CD4-positive, alpha-beta memory T cell (primary cell): ENCODE results near the gene TMEM203. TPM values are rescaled to one million over a fixed set of nuclear protein-coding genes. Genes with fewer than 3 reads are reported as not detected.

ENCODE experiments used
- CTCF ChIA-PET: fragments of 350-600 bp; sonication (Branson Sonifier 250); formaldehyde crosslinking; loops from one replicate; lab custom pipeline; 2021; ENCODE audit warnings: inconsistent platforms; ENCODE audit not compliant: partially characterized antibody; lab: Charles Lee
- POLR2A ChIA-PET: fragments of 350-600 bp; sonication (Branson Sonifier 250); formaldehyde crosslinking; loops from one replicate; lab custom pipeline; 2021; ENCODE audit not compliant: partially characterized antibody; lab: Charles Lee
- DNase-seq, 5 donors: peaks; one replicate each; pipeline versions ENCODE4 v3.0.0 to v3.0.0-alpha.2; 2020 to 2022; ENCODE audit warnings: mixed read lengths in 1 of 5
- H3K27ac ChIP-seq: one replicate; pipeline ENCODE4 v1.7.0; 2013; ENCODE audit warnings: low read depth, low read length
- H3K27me3 ChIP-seq: 2 replicates; pipeline ENCODE4 v1.7.0; 2013; ENCODE audit warnings: mild to moderate bottlenecking, low read length, moderate library complexity; ENCODE audit not compliant: insufficient read depth
- H3K36me3 ChIP-seq: 2 replicates; pipeline ENCODE4 v1.7.0; 2013; ENCODE audit warnings: mild to moderate bottlenecking, low read length, moderate library complexity; ENCODE audit not compliant: insufficient read depth
- H3K4me1 ChIP-seq: 2 replicates; pipeline ENCODE4 v1.7.0; 2013; ENCODE audit warnings: mild to moderate bottlenecking, low read length, moderate library complexity; ENCODE audit not compliant: insufficient read depth
- H3K4me3 ChIP-seq, 2 donors: one replicate each; pipeline ENCODE4 v1.7.0; 2013; ENCODE audit warnings: low read length in 2 of 2, mild to moderate bottlenecking in 1 of 2
- H3K9me3 ChIP-seq, 2 donors: one replicate each; pipeline ENCODE4 v1.7.0; 2013; ENCODE audit warnings: low read length in 2 of 2, control low read depth in 1 of 2; ENCODE audit not compliant: control insufficient read depth in 1 of 2
- H3K27ac Mint-ChIP-seq, 7 donors: one replicate each; pipeline ENCODE4 v1.8.0; 2020 to 2021; ENCODE audit warnings: mixed read lengths in 7 of 7, mild to moderate bottlenecking in 6 of 7, inconsistent platforms in 3 of 7, moderate library complexity in 3 of 7
- H3K27me3 Mint-ChIP-seq, 2 donors: one replicate each; pipeline ENCODE4 v1.8.0; 2020 to 2021; ENCODE audit warnings: mixed read lengths in 2 of 2
- H3K36me3 Mint-ChIP-seq, 2 donors: one replicate each; pipeline ENCODE4 v1.8.0; 2020 to 2021; ENCODE audit warnings: mixed read lengths in 2 of 2, inconsistent platforms in 1 of 2, mild to moderate bottlenecking in 1 of 2
- H3K4me1 Mint-ChIP-seq, 4 donors: one replicate each; pipeline ENCODE4 v1.8.0; 2020 to 2021; ENCODE audit warnings: mixed read lengths in 4 of 4, mild to moderate bottlenecking in 1 of 4
- H3K4me3 Mint-ChIP-seq, 8 donors: one replicate each; pipeline ENCODE4 v1.8.0; 2020 to 2021; ENCODE audit warnings: mixed read lengths in 8 of 8, mild to moderate bottlenecking in 7 of 8, moderate library complexity in 6 of 8, inconsistent platforms in 3 of 8
- H3K9me3 Mint-ChIP-seq, 8 donors: one replicate each; pipeline ENCODE4 v1.8.0; 2020 to 2021; ENCODE audit warnings: mixed read lengths in 8 of 8, mild to moderate bottlenecking in 5 of 8, inconsistent platforms in 3 of 8, moderate library complexity in 1 of 8
- intact Hi-C: fragments of 100-400 bp; cut with micrococcal nuclease; formaldehyde crosslinking; loops from one replicate; pipeline ENCODE4 v1.15.1; 2023
- polyA plus RNA-seq, 2 donors: library from polyadenylated mRNA; unstranded; fragments of 300-500 nt; fragmentation: Illumina TruSeq; gene quantifications; one replicate each; pipeline ENCODE4 v1.2.3, GENCODE V29; 2021
- total RNA-seq, 2 experiments: library from RNA; stranded (reverse); gene quantifications; one replicate each; pipeline ENCODE4 v1.2.3, GENCODE V29; 2021

The TMEM203 gene
- total and polyA plus RNA-seq, 4 experiments from 2014 or later, result 39.5 to 170 (median 86.0) TPM

DNA sequence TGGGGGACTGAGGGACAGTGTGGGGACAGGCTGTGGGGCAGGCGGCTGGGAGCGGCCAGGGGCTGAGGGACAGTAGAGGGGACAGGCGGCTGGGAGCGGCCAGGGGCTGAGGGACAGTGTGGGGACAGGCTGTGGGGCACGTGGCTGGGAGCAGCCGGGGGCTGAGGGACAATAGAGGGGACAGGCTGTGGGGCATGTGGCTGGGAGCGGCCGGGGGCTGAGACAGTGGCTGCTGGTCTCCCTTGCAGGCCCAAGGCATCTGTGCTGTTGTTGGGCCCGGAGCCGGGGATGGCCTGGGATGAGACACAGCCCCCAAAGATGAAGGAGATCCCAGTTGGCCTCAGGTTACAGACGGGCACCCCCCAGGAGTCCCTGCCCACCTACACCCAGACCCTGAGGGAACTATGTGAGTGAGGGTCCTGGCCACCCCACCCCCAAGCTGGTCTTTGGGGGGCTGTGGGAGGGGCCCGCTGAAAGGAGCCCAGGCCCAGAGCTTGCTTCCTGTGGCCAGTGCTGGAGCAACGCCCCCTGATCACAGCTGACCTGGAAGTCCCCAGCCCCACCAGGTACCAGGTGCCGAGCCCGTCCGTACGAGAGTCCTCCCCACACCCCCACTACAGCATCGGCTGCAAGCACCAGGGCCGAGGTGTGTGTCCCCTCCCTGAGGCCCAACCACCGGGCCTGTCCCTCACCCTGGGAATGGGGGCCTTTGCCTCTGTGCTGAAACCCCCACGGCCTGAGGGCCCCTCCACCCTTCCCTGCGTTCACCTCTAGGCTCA lies 46.2 kb upstream of the TMEM203 start:
- CTCF ChIA-PET, result no interaction called here

GRCh38 chr9:137251194-137251461 lies 45.7 kb upstream of the TMEM203 start, which contains the start of gene STPG3:
TSS of gene STPG3 (plus strand) at chr9:137251286. CDS start at chr9:137251287, 1 bp downstream.
- H3K4me1 ChIP-seq, result peaks cover 15% of the 10 kb centered on the region
- POLR2A ChIA-PET, result interaction anchor here (10.6 kb wide), 1 partner anchor 10 kb away, joined by 260 read pairs; the partner anchor contains the start of gene TUBB4B
- no peaks in the 10 kb centered on the region for H3K27me3 ChIP-seq
- CTCF ChIA-PET, result no interaction called here
- intact Hi-C loops, result no loop called here
- no peak within 1 kb of the TSS for H3K4me3 Mint-ChIP-seq
- H3K36me3 Mint-ChIP-seq, result peaks cover 0 to 3% of the 10 kb centered on the region in 2 donors
- H3K4me1 Mint-ChIP-seq, result peaks cover 2 to 11% (median 5%) of the 10 kb centered on the region in 4 donors
- H3K27me3 Mint-ChIP-seq, result no peaks in the 10 kb centered on the region
- no peak within 1 kb of the TSS for H3K4me3 ChIP-seq
- no peak for DNase-seq
- H3K9me3 Mint-ChIP-seq, result peaks cover 0 to 3% (median 0%) of the 10 kb centered on the region in 8 donors
- H3K27ac ChIP-seq, result no peak within 1 kb of the TSS
- H3K9me3 ChIP-seq, result no peaks in the 10 kb centered on the region
- H3K27ac Mint-ChIP-seq, result no peak within 1 kb of the TSS
- H3K36me3 ChIP-seq, result no peaks in the 10 kb centered on the region

More for the DNA sequence above, 46.2 kb upstream of the TMEM203 start:
- Mint-ChIP-seq H3K4me1 (peaks cover 2 to 17% (median 7%) of the 10 kb centered on the region in 4 donors), H3K27me3 (no peaks in the 10 kb centered on the region), H3K9me3 (peaks cover 0 to 3% (median 0%) of the 10 kb centered on the region in 8 donors), H3K36me3 (peaks cover 0 to 3% of the 10 kb centered on the region in 2 donors), H3K4me3 (no peak overlapping the region), H3K27ac (no peak overlapping the region)
- intact Hi-C loops, result no loop called here
- POLR2A ChIA-PET, result interaction anchor here (1.2 to 10.6 kb wide), 2 partner anchors 11 to 50 kb away, joined by 3 to 260 read pairs; partner anchors contain the start of gene TUBB4B
- Histone ChIP-seq H3K27me3 (no peaks in the 10 kb centered on the region), H3K4me1 (peaks cover 20% of the 10 kb centered on the region), H3K9me3 (no peaks in the 10 kb centered on the region), H3K4me3 (no peak overlapping the region), H3K36me3 (no peaks in the 10 kb centered on the region), H3K27ac (no peak overlapping the region)
- DNase-seq, result peak in 1 of 5 donors; percentile 28

DNA sequence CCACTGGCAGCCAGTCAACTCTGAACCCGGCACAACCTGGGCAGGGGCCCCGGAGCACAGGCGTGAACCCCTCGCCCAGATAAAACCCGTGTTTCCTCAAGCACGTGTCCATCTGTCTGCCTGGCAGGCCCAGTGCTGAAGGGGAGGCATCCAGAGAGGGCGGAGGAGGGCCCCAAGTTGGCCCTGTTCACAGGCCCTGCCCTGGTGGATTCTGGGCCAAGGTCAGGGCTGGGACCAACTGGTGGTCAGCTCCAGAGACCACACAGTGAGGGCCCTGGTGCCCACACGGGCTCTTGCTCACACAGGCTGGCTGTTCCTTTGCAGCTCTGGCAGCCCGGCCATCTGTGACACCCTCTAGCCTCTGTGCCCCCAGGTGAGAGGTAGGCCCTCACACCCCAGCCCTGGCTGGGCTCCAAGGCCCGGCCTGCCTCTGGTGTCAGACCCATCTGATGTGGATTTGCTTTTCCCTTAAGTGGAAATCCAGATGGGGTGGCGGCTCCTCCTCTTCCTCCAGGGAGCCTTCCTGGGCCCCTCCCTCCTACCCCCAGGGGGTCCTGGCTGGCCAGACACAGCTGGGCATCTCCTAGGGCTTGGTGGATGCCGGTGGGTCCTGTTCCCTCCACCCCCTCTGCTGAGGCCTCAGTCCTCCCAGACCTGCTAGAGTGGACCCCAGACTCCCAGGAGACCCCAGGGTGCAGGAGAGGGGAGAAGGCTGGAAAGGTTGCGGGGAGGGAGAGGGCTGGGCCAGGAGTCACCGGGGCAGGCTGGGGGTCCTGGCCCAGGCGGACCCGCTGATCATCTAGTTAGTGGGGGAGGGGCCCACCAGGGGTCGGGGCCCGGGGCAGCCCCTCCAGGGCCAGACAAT lies 45.1 kb upstream of the TMEM203 start:
- POLR2A ChIA-PET, result interaction anchor here (10.6 kb wide), 1 partner anchor 9 kb away, joined by 260 read pairs; the partner anchor contains the start of gene TUBB4B
- no peak overlapping the region for H3K27ac ChIP-seq
- H3K27ac Mint-ChIP-seq, result no peak overlapping the region
- H3K4me3 ChIP-seq, result no peak overlapping the region
- H3K27me3 Mint-ChIP-seq, result no peaks in the 10 kb centered on the region
- H3K9me3 ChIP-seq, result no peaks in the 10 kb centered on the region
- H3K9me3 Mint-ChIP-seq, result peaks cover 0 to 3% (median 0%) of the 10 kb centered on the region in 8 donors
- H3K36me3 ChIP-seq, result no peaks in the 10 kb centered on the region
- CTCF ChIA-PET, result no interaction called here
- peaks cover 0 to under 1% of the 10 kb centered on the region in 2 donors for H3K36me3 Mint-ChIP-seq
- peaks cover under 1 to 6% (median 2%) of the 10 kb centered on the region in 4 donors for H3K4me1 Mint-ChIP-seq
- H3K4me3 Mint-ChIP-seq, result no peak overlapping the region
- intact Hi-C loops, result no loop called here
- peaks cover 9% of the 10 kb centered on the region for H3K4me1 ChIP-seq
- DNase-seq, result peak in 1 of 5 donors; percentile 12
- no peaks in the 10 kb centered on the region for H3K27me3 ChIP-seq

DNA sequence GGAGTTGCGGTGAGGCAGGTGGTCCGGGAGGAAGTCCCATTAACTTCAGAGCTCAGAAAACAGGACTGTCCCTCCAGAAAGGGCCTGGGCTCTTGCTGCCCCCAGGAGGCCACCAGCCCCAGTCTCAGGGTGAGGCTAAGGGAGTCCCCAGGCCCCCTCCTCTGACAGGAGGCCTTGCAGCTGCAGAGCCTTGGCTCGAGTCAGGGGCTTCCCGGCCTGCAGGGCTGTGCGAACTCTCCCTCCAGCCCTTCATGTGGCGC lies 42.4 kb upstream of the TMEM203 start:
- no peak overlapping the region for H3K27ac ChIP-seq
- CTCF ChIA-PET, result interaction anchor here (1.4 kb wide), 1 partner anchor 11 kb away, joined by 6 read pairs; no protein-coding TSS in a partner anchor

DNA sequence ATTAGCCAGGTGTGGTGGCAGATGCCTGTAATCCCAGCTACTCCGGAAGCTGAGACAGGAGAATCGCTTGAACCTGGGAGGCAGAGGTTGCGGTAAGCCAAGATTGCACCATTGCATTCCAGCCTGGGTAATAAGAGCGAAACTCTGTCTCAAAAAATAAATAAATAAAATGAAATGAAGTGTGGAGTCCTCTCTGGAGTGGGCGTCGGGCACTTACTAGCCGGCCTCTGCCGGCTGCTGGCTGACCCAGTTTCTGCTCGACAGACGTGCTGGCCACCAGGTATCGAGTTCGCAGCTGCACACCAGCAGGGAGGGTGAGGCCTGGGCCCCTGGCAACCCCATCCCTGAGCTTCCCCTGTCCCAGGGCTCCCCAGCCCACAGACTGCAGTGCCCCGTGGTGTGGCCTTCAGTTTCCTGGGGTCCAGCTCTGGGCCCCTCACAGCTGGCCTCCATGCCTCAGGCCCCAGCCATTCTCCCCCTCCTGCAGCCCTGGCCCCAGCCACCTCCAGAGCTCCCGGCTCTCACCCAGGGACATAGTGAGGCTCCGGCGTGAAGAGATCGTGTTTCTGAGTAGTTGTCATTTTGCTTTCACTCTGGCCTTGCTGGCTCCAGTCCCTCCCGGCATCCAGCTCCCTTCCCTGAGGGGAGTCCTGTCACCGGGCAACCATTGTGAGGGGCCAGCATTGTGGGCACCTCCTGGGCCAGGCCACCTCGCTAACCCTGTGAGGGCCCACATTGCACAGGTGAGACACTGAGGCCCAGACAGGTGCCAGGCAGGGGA lies 41.9 kb upstream of the TMEM203 start:
- CTCF ChIA-PET, result interaction anchor here (1.4 kb wide), 1 partner anchor 11 kb away, joined by 6 read pairs; no protein-coding TSS in a partner anchor
- peaks cover 5 to 21% (median 13%) of the 10 kb centered on the region in 4 donors for H3K4me1 Mint-ChIP-seq
- peaks cover 6 to 8% of the 10 kb centered on the region in 2 donors for H3K36me3 Mint-ChIP-seq
- Histone ChIP-seq H3K27me3 (no peaks in the 10 kb centered on the region), H3K9me3 (no peaks in the 10 kb centered on the region), H3K36me3 (peaks cover 15% of the 10 kb centered on the region), H3K27ac (no peak overlapping the region), H3K4me3 (no peak overlapping the region), H3K4me1 (peaks cover 10% of the 10 kb centered on the region)
- peak overlapping the region in 1 of 7 donors; percentile 40 for H3K27ac Mint-ChIP-seq
- H3K27me3 Mint-ChIP-seq, result no peaks in the 10 kb centered on the region
- peak in 1 of 5 donors; percentile 27 for DNase-seq
- no peak overlapping the region for H3K4me3 Mint-ChIP-seq
- peaks cover 0 to 5% (median 0%) of the 10 kb centered on the region in 8 donors for H3K9me3 Mint-ChIP-seq
- POLR2A ChIA-PET, result interaction anchor here (1.2 kb wide), 1 partner anchor 47 kb away, joined by 4 read pairs; the partner anchor contains the start of gene TPRN
- intact Hi-C loops, result no loop called here

More for the DNA sequence above, 42.4 kb upstream of the TMEM203 start:
- no peak for DNase-seq
- Mint-ChIP-seq H3K27me3 (no peaks in the 10 kb centered on the region), H3K27ac (peak overlapping the region in 1 of 7 donors; percentile 40), H3K4me1 (peaks cover 0 to 15% (median 8%) of the 10 kb centered on the region in 4 donors), H3K36me3 (peaks cover 2 to 3% of the 10 kb centered on the region in 2 donors), H3K9me3 (peaks cover 0 to 2% (median 0%) of the 10 kb centered on the region in 8 donors), H3K4me3 (no peak overlapping the region)
- peaks cover 9% of the 10 kb centered on the region for H3K36me3 ChIP-seq
- intact Hi-C loops, result no loop called here
- POLR2A ChIA-PET, result interaction anchor here (1.2 kb wide), 1 partner anchor 47 kb away, joined by 4 read pairs; the partner anchor contains the start of gene TPRN
- H3K27me3 ChIP-seq, result no peaks in the 10 kb centered on the region
- peaks cover 5% of the 10 kb centered on the region for H3K4me1 ChIP-seq
- H3K9me3 ChIP-seq, result no peaks in the 10 kb centered on the region
- H3K4me3 ChIP-seq, result no peak overlapping the region

DNA sequence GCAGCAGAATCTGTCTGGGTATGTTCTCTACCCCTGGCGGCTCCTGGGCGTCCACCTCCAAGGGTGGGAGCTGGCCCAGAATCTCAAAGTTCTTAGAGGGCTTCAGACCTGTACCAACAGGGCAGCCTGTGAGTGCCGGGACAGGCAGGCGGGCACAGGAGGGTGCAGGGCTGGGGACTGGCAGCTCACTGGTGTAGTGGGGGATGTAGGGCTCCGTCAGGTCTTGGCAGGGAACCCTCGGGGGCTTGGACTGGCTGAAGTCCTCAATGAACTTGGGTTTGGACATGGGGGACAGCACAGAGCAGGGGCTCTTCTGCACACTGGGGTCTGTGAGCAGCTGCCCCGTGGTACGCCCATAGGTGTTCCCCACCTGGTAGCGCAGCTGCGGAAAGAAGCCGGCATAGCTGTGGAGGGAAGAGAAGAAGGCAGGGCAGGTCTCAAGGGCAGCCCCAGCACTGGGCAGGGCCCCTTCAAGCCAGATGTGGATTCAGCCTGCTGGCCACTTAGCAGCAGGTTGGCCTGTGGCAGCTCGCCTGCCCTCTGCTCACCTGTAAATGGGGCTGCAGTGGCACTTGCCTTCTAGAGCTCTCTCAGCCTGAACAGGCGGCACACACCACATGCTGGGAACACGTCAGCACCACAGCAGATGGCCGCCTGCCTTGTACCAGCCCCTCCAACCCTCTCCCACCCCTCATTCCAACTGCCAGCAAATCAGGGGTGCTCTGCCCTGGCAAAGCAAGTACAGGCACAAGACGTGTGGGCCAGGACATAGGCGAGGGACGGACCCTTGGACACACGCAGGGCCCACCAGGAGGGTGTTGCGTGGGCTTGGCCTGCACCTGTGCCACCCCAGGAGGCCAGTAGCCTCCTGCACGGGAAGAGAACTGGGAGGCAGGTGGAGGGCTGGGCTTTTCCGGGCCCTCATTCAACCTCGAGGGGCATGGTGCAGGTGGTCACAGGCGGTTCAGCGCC lies 40.3 kb upstream of the TMEM203 start:
- Mint-ChIP-seq H3K27me3 (peaks cover 0 to 2% of the 10 kb centered on the region in 2 donors), H3K27ac (peak overlapping the region in 2 of 7 donors; percentile 42 to 44)
- POLR2A ChIA-PET, result interaction anchor here (0.8 to 10.3 kb wide), 2 partner anchors 9 to 30 kb away, joined by 3 to 260 read pairs; partner anchors contain the start of genes NELFB and STPG3

More for the DNA sequence above, 40.3 kb upstream of the TMEM203 start:
- peaks cover 6 to 27% (median 19%) of the 10 kb centered on the region in 4 donors for H3K4me1 Mint-ChIP-seq
- H3K27ac ChIP-seq, result no peak overlapping the region
- intact Hi-C loops, result no loop called here
- H3K4me3 Mint-ChIP-seq, result no peak overlapping the region
- no peak overlapping the region for H3K4me3 ChIP-seq
- H3K36me3 ChIP-seq, result peaks cover 18% of the 10 kb centered on the region
- CTCF ChIA-PET, result interaction anchor here (1.3 kb wide), 1 partner anchor 9 kb away, joined by 5 read pairs; no protein-coding TSS in a partner anchor
- peak in 1 of 5 donors; percentile 38 for DNase-seq
- peaks cover 0 to 9% (median 0%) of the 10 kb centered on the region in 8 donors for H3K9me3 Mint-ChIP-seq
- H3K4me1 ChIP-seq, result peaks cover 16% of the 10 kb centered on the region
- no peaks in the 10 kb centered on the region for H3K27me3 ChIP-seq
- no peaks in the 10 kb centered on the region for H3K9me3 ChIP-seq
- peaks cover 10 to 11% of the 10 kb centered on the region in 2 donors for H3K36me3 Mint-ChIP-seq
